IPS DF 4.7 (cell line): ENCODE results near the gene SLC35E4.

ENCODE experiments used
- DNase-seq: peaks from one replicate; pipeline ENCODE4 v3.0.0-alpha.2; 2013; ENCODE audit warnings: low spot score; ENCODE audit errors: extremely low read depth

SLC35E4 gene

GRCh38 chr22:30687358-30687757, 51.8 kb downstream of the SLC35E4 start:
- no peak for DNase-seq

- no peak for DNase-seq
Measured at GRCh38 chr22:30689622-30690021, 54.0 kb downstream of the SLC35E4 start.

DNA sequence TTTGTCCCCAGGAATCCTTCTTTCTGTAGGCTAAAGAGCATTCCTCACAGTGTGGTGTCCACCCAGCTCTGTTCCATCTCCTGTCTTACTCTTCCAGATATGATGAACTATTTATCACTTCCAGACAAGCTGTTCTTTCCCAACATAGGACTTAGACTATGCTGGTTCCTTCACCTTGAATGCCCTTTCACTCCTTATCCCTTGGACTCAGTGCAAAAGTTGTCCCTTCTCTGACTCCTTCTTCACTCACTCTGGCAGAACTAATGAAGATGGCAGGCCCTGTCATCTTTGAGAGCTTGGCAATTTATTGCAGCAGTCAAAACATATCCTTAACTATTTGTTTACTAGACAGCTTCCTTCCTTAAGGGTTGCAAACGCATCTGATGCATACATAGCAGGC, 55.6 kb downstream of the SLC35E4 start:
- no peak for DNase-seq

DNA sequence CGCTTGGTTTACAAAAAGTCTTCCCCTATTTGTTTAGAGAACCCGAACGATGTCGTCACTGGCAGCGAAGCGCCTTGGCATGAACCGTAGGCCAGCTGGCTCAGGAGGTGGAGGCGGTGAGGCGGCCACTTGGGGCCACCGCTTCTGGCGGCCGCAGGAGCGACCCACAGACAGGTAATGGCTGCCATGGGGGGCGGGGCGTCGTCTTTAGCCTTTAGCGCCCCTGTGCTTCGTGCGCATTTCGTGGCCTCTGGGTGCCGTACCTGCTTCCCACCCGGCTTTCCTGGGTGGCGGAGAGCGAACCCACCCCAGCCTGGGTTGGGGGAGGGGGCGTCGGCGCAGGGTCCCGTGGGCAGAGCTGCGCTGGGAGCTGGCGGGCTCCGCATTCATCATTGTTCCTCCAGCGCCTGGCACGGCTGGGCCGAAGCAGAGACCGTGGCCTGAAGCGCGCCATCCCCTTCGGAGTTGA, 58.6 kb downstream of the SLC35E4 start:
- no peak for DNase-seq

- DNase-seq = no peak
Measured at GRCh38 chr22:30694640-30695350, 59.2 kb downstream of the SLC35E4 start, which contains the start of gene OSBP2. Gene OSBP2, plus strand, starts transcription at chr22:30694874. Its CDS starts 36 bp downstream, at chr22:30694910.

DNA sequence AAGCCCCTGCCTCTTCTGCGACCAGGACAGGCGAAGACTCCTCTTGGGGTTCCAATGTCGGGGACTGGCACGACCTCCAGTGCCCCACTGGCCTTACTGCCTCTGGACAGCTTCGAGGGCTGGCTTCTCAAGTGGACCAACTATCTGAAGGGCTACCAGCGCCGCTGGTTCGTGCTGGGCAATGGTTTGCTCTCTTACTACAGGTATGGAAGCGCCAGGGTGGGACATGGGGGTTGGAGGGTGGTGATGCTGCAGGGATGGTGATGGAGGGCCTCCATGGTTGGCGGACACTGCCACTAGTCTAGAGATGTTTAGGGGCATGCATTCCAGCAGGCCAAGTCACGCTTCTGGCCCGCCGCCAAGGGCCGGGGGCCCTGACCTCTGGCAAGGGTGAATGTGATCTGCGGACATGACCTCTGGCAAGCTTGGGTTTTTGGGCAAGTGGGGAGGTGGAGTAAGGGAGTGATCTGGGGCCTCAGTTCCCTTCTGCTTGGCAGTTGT, 59.8 kb downstream of the SLC35E4 start:
- no peak for DNase-seq

- DNase-seq = no peak
Measured at GRCh38 chr22:30695871-30696655, 60.5 kb downstream of the SLC35E4 start.
